HUES6 (cell line): Measurements from ENCODE around the gene ARRB2.
A peak's percentile ranks its signal among the peaks of the same experiment; 100 is the strongest.

Experiments used
- H3K27ac ChIP-seq: 2 replicates; pipeline ENCODE4 v1.7.0; 2013; ENCODE audit warnings: low read depth, mild to moderate bottlenecking, low read length, inconsistent platforms
- H3K27me3 ChIP-seq: 2 replicates; pipeline ENCODE4 v1.6.1; 2013; ENCODE audit warnings: low read length; ENCODE audit not compliant: control insufficient read depth, insufficient read depth
- H3K36me3 ChIP-seq: 2 replicates; pipeline ENCODE4 v1.6.1; 2013; ENCODE audit warnings: low read length; ENCODE audit not compliant: control insufficient read depth, insufficient read depth
- H3K4me1 ChIP-seq: 2 replicates; pipeline ENCODE4 v1.6.1; 2013; ENCODE audit warnings: low read length; ENCODE audit not compliant: control insufficient read depth, insufficient read depth
- H3K4me3 ChIP-seq: 2 replicates; pipeline ENCODE4 v1.5.1; 2013; ENCODE audit warnings: low read depth, low read length
- H3K9ac ChIP-seq: one replicate; pipeline ENCODE4 v1.6.1; 2013; ENCODE audit warnings: mild to moderate bottlenecking, low read length
- H3K9me3 ChIP-seq: 2 replicates; pipeline ENCODE4 v1.6.1; 2013; ENCODE audit warnings: low read depth, low read length; ENCODE audit not compliant: control insufficient read depth, insufficient read depth

The ARRB2 gene

DNA sequence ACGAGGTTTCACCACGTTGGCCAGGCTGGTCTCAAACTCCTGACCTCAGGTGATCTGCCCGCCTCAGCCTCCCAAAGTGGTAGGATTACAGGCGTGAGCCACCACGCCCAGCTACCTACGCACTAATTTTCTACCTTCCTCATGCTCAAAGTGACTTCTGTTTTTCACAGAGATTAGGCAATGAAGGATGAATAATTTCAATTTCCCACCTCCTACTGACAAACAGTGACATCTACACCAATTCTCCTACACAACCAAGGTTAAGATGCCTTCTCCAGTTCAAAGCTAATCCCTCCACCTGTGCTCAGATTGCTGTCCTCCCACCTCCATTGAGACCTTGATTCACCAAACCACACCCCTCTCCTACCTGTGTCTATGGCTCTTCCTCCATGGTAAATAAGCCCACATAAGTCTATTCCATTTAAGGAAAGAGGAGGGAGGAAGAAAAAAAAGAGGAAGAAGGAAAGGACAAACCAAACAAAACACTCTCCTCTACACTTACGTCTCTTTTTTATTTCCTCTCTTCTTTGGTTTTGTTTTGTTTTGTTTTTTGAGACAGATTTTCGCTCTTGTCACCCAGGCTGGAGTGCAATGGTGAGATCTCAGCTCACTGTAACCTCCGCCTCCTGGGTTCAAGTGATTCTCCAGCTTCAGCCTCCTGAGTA is 15.3 kb downstream of the ARRB2 start:
- no peaks in the 10 kb centered on the region for H3K4me1 ChIP-seq
- H3K9ac ChIP-seq: no peak overlapping the region
- no peaks in the 10 kb centered on the region for H3K27me3 ChIP-seq
- H3K9me3 ChIP-seq: no peaks in the 10 kb centered on the region
- H3K4me3 ChIP-seq: no peak overlapping the region
- H3K27ac ChIP-seq: no peak overlapping the region
- H3K36me3 ChIP-seq: peaks cover 7% of the 10 kb centered on the region

DNA sequence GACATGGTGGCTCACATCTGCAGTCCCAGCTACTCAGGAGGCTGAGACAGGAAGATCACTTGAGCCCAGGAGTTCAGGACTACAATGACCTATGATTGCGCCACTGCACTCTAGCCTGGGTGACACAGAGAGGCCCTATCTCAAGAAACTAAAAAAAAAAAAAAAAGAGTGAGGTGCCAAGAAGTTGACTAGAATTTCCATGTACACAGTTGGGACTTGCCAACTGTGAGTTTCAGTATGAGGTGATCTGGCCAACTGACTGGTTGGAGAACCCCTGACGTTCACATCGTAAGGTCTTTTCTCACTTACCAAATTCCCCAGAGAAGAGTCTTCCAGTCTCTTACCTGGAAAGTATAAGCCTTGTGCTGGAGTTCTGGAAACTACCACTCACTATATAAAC is 17.7 kb downstream of the ARRB2 start:
- Histone ChIP-seq H3K27ac (no peak overlapping the region), H3K27me3 (no peaks in the 10 kb centered on the region), H3K36me3 (0 out of 2 replicates have a peak, but pooled peaks cover 5% of the 10 kb centered on the region), H3K4me1 (no peaks in the 10 kb centered on the region), H3K9me3 (no peaks in the 10 kb centered on the region), H3K4me3 (no peak overlapping the region), H3K9ac (no peak overlapping the region)

DNA sequence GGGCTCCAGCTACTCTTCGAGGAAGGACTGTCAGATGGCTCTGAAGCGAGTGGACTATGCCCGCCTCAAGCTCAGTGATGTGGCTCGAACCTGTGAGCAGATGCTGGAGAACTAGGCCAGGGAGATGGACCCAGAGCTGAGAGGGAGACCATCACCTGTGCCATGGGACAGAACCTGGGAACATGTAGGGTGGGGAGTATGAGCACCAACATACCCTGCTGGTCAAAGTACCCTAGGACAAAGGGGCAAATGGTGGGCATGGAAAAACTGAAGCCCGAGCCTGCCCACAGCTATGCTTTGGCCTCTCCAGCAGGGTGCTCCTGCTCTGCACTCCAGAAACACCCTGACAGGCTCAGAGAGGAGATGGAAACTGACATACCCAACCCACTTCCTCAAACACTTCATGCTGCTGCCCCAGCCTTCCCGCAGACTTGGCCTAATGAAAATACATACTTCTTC is 22.7 kb downstream of the ARRB2 start:
- no peaks in the 10 kb centered on the region for H3K9me3 ChIP-seq
- no peak overlapping the region for H3K9ac ChIP-seq
- H3K4me1 ChIP-seq: peaks cover 2% of the 10 kb centered on the region; the same call in 1 of the 2 replicates
- H3K27me3 ChIP-seq: peaks cover 37% of the 10 kb centered on the region
- H3K4me3 ChIP-seq: no peak overlapping the region
- no peak overlapping the region for H3K27ac ChIP-seq
- H3K36me3 ChIP-seq: 0 out of 2 replicates have a peak, but pooled peaks cover 5% of the 10 kb centered on the region

DNA sequence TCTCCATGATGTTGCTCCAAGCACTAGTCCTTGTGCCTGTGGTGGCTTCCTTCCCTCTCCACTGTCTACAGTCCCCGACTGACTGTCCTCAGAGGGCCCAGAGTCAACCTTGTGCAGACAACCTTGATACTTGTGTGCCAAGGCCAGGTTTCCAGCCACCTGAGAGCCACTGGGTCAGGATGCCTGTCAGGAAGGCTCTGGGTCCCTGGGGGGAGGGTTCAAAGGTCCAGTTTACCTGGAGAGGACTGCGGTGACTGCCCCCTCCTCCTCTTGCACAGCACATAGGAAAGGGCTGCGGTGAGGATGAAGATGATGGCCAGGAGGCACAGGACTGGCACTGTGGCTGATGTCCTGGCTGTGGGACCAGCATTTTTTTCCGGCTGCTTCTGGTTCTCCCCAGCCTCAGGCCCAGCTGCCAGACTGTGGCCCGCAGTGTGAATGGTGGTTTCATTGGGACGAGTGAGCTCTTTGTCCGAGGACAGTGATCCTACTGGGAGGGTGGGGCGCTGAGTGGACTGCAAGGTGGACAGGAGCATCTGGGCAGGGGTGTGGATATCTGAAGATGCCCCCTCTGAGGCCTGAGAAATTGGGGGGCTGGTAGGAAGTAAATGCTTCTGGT is 24.5 kb downstream of the ARRB2 start:
- Histone ChIP-seq H3K27ac (no peak overlapping the region), H3K27me3 (peaks cover 55% of the 10 kb centered on the region), H3K4me3 (no peak overlapping the region), H3K9ac (no peak overlapping the region), H3K4me1 (peaks cover 8% of the 10 kb centered on the region), H3K9me3 (no peaks in the 10 kb centered on the region), H3K36me3 (0 out of 2 replicates have a peak, but pooled peaks cover 5% of the 10 kb centered on the region)

DNA sequence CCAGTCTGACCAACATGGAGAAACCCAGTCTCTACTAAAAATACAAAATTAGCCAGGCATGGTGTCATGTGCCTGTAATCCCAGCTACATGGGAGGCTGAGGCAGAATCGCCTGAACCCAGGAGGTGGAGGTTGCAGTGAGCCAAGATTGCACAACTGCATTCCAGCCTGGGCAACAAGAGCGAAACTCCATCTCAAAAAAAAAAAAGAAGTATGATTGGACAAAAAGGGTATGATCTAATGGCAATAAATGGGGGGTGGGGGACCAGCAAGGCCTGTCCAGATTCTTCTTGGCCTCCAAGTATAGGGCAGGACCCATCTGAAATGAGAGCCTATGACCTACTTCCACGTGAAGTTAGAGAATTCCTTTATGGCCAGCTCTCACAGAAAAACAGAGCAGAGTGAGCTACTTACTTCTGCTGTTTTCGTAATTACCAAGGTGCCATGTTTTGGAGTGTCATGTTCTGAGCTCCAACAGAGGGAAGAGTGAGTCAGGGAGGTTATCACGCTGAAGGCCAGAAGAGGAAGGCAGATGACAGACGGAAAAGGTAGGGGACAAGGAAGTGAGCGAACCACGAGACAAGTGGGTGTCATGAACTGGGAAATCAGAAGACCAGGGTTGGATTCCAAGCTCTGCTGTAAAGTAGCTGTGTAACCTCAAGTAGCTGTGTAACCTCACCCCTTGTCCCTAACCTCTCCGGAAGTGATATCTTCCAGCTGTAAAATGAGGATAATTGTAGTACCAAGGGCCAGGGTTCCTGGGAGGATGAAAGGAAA is 25.6 kb downstream of the ARRB2 start:
- Histone ChIP-seq H3K4me3 (no peak overlapping the region), H3K27ac (no peak overlapping the region), H3K36me3 (0 out of 2 replicates have a peak, but pooled peaks cover 5% of the 10 kb centered on the region), H3K9me3 (no peaks in the 10 kb centered on the region), H3K9ac (no peak overlapping the region), H3K4me1 (peaks cover 8% of the 10 kb centered on the region), H3K27me3 (peaks cover 66% of the 10 kb centered on the region)

DNA sequence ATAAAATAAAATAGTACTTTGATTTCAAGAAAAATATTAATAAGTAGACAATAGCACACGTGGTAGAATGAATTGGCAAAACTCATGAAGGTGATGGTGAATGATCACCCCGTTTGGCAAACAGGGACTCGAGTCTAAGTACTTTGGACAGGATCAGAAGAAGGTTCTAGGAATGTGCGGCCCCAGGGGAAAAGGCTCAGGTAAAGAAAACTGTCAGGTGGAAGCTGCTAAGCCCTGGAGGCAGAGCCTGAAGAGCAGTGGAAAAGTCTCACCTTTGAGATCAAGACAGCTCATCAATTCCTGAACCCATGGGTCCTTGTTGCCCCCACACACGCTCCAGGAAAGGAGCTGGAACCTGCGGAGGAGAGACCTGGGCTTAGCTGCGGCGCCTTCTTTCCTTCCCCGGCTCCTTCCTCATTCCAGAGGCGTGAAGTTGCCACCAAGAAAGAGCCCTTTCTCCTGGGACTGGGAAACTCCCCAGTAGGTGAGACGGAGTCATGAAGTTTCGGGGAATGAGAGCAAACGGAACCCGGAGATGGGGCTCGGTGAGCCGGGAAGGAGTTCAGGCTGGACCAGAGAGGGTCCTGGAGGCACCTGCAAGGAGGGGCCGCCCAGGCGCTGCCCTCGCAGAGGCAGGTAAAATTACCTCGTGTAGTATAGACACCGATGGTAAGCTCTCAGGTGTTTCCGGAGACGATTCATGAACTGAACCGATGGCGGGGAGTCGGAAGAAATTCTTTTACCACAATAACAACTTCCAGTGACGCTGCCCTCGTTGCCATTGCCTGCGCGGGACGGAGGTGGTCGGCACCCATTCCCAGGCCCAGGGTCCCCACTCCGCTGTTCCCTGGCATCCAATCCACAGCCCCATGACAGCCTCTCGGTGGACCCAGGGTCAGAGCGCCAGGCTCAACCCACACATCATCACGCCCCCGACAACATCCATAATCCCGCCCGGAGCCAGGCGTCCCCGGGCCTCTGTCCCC is 28.0 kb downstream of the ARRB2 start:
- Histone ChIP-seq H3K27ac (no peak overlapping the region), H3K9ac (peak overlapping the region; percentile 17), H3K36me3 (no peaks in the 10 kb centered on the region), H3K27me3 (peaks cover 90% of the 10 kb centered on the region), H3K4me3 (peak overlapping the region; percentile 86), H3K9me3 (no peaks in the 10 kb centered on the region), H3K4me1 (peaks cover 8% of the 10 kb centered on the region)

DNA sequence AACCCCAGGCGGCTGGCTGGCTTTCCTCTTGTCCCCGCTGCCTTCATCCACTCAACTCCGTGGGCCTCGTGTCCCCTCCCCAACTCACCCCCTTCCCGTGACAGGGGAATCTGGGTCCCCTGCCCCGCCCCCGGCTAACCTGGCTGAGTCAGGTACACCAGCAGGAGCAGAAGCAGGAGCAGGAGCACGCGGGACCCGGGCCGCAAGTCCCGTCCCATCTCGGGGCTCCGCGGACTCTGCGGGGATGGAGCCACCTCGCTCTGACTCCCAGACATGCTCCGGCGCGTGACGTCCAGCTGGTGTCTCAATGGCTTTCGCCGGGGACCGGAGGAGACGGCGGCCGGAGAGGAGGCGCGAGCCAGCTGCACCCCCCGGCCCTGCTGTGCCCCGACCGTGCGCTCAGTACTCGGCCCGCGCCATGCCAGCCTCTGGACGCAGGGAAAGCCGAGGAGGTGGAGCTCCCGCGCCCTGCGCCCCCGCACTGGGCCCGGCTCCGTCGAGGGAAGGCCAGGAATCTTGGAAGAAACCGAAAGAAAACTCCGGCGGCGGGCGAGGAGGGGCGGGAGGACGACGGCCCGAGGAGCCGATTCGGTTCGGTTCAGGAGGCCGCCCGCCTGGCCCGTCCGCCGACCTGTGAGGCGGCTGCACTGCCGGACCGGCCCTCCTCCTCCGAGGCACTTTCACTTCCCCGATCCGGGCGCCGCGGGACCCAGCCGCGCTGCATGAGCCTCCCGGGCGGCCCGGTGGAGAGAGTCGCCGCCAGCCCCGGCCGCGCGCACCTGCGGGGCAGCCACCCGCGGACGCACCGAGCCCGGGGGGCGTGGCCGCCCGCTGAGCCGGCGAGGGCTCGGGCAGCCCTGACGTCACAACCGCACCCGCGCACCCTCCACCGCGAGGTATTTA is 28.9 kb downstream of the ARRB2 start, which contains the start of the genes CXCL16 and ZMYND15:
Gene CXCL16 (minus strand): TSS at position 807 of the 903 bp plus-strand sequence. CDS start 589 bp downstream, at position 218.
Gene ZMYND15 (plus strand): TSS at position 712 of the 903 bp plus-strand sequence. CDS start 716 bp downstream, outside the sequence.
- Histone ChIP-seq H3K27me3 (peaks cover 98% of the 10 kb centered on the region), H3K9me3 (no peaks in the 10 kb centered on the region), H3K4me1 (peaks cover 8% of the 10 kb centered on the region), H3K36me3 (no peaks in the 10 kb centered on the region), H3K4me3 (peak within 1 kb of the TSS; percentile 86), H3K27ac (no peak within 1 kb of the TSS), H3K9ac (peak within 1 kb of the TSS; percentile 17)

DNA sequence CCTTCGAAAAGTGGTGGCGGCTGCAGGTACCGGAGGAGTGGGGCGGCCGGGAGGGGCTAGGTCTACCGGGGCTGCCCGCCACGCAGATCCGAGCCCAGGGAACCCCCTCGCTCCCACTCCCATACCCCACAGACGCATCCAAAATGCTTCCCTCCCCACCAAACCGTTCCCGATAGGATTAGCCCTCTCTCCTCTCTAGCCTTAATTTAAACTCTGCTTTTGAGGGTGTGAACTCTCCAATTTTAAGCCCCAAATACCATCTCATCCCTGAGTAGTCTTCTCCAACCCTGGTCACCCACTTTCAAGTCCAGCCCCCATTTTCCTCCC is 29.6 kb downstream of the ARRB2 start:
- Histone ChIP-seq H3K9ac (no peak overlapping the region), H3K4me1 (peaks cover 12% of the 10 kb centered on the region), H3K9me3 (no peaks in the 10 kb centered on the region), H3K36me3 (no peaks in the 10 kb centered on the region), H3K4me3 (peak overlapping the region; percentile 86), H3K27ac (no peak overlapping the region), H3K27me3 (peaks cover 98% of the 10 kb centered on the region)

DNA sequence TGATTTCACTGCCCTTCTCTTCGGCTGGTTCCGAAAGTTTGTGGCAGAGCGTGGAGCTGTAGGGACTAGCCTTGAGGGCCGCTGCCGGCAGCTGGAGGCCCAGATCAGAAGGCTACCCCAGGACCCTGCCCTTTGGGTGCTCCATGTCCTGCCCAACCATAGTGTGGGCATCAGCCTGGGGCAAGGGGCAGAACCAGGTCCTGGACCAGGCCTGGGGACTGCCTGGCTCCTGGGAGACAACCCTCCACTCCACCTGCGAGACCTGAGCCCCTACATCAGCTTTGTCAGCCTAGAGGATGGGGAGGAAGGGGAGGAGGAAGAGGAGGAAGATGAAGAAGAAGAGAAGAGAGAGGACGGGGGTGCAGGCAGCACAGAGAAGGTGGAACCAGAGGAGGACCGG is 30.2 kb downstream of the ARRB2 start:
- Histone ChIP-seq H3K9ac (no peak overlapping the region), H3K27me3 (peaks cover 96% of the 10 kb centered on the region), H3K36me3 (no peaks in the 10 kb centered on the region), H3K4me3 (no peak overlapping the region), H3K9me3 (no peaks in the 10 kb centered on the region), H3K4me1 (peaks cover 12% of the 10 kb centered on the region), H3K27ac (no peak overlapping the region)
